Heart right ventricle (tissue), 16 donors: ENCODE data around the gene ARHGAP6. TPM values are rescaled to one million over a fixed set of nuclear protein-coding genes. Genes with fewer than 3 reads are reported as not detected.

Experiments used
- ATAC-seq, 8 donors: fragments of 200-7000 bp; cut with Tn5 transposase; one replicate each; pipeline ENCODE4 v1.9.1; 2020; ENCODE audit warnings: mild to moderate bottlenecking in 8 of 8, moderate library complexity in 8 of 8, moderate number of reproducible peaks in 1 of 8
- DNase-seq, 2 donors: peaks; one replicate each; pipeline ENCODE4 v3.0.0-alpha.2; 2020
- H3K27ac ChIP-seq, 10 donors: fragments of 200-600 bp; sonication (generic) in 2 of 10; one replicate each; pipeline versions ENCODE4 v1.5.0 to v1.8.0; 2020 to 2022; ENCODE audit warnings: mild to moderate bottlenecking in 3 of 10
- H3K27me3 ChIP-seq, 7 donors: fragments of 200-600 bp; one replicate each; pipeline ENCODE4 v1.8.0; 2021 to 2022; ENCODE audit warnings: mild to moderate bottlenecking in 2 of 7
- H3K36me3 ChIP-seq, 9 donors: fragments of 200-600 bp; sonication (generic) in 1 of 9; one replicate each; pipeline versions ENCODE4 v1.5.0 to v1.8.0; 2020 to 2022; ENCODE audit warnings: mild to moderate bottlenecking in 2 of 9
- H3K4me1 ChIP-seq, 9 donors: fragments of 200-600 bp; sonication (generic) in 1 of 9; one replicate each; pipeline versions ENCODE4 v1.5.0 to v1.8.0; 2020 to 2022; ENCODE audit warnings: mild to moderate bottlenecking in 4 of 9
- H3K4me3 ChIP-seq, 10 donors: fragments of 200-600 bp; sonication (generic) in 2 of 10; one replicate each; pipeline versions ENCODE4 v1.5.0 to v1.8.0; 2020 to 2022; ENCODE audit warnings: mild to moderate bottlenecking in 7 of 10, moderate library complexity in 2 of 10
- H3K9me3 ChIP-seq, 11 donors: fragments of 200-600 bp in 10 of 11; sonication (generic) in 2 of 11; one replicate each; pipeline versions ENCODE4 v1.5.0 to v1.8.0; 2013 to 2022; ENCODE audit warnings: mild to moderate bottlenecking in 2 of 11, control low read depth in 1 of 11, moderate library complexity in 1 of 11
- WGBS, 2 donors: extraction: QIAGEN DNeasy Blood & Tissue Kit; methylation state at CpG; one replicate each; pipeline ENCODE4 v1.1.7; 2013; ENCODE audit warnings: inconsistent platforms in 1 of 2; 5-methylcytosine and 5-hydroxymethylcytosine counted together
- intact Hi-C, 10 donors: fragments of 100-400 bp; cut with DNase I; formaldehyde crosslinking; loops; one replicate each; pipeline versions ENCODE4 v1.11.1 to v1.14.2; 2022
- polyA plus RNA-seq, 2 donors: library from polyadenylated mRNA; stranded (reverse); fragments of 200-250 nt; gene quantifications; one replicate each; pipeline ENCODE4 v1.2.3, GENCODE V29; 2013
- total RNA-seq, 10 donors: library from RNA; stranded (reverse); fragmentation: NEBNext Ultra II Directional in 3 of 10; extraction: Animal tissue kit (Norgen Biotek cat#: 25700) in 3 of 10; gene quantifications; one replicate each; pipeline versions ENCODE4 v1.2.1 to v1.2.4, GENCODE V29; 2021 to 2023
- TF ChIP-seq, protein P1 (sequence below), 9 donors: fragments of 200-600 bp; sonication (generic) in 2 of 9; IDR thresholded peaks; one replicate each; pipeline versions ENCODE4 v1.5.0 to v1.8.0; 2021 to 2022; ENCODE audit warnings: antibody characterized with exemption in 9 of 9, mild to moderate bottlenecking in 5 of 9, moderate library complexity in 1 of 9
- donor health status: Arrhythmogenic right ventricular cardiomyopathy.
- donor health status: ischemic (EF 13 %, LVEDD 7.1; RV severe dilation, severe dysfunction).
- donor health status: healthy with polysubstance abuse.
- donor health status: DM: no; HTN: yes; CAD: no.
- donor health status: DM: no; HTN: no; CAD: no.
- donor health status: ischemic (EF 25% LVEDD 6.9; RV normal size, moderate dysfunction).
- donor health status: ischemic (EF 25% LVEDD 5.7; RV mildly dilated, moderate dysfunction).
- donor health status: healthy.
- donor health status: DM: yes; HTN: yes; CAD: no.
- donor health status: Ischemic cardiomyopathy.
- donor health status: ischemic (EF 35%, LVEDD 5.7; RV mildly dilated, moderate dysfunction).
- donor health status: nonischemic (EF 11% LVEDD 7.7; RV severe dilation, severe dysfunction).
- donor health status: DM: yes; HTN: yes; CAD: no.
- donor health status: PGD.
- donor health status: ischemic (EF 29% LVEDD 5.4; RV normal size, mild dysfunction).
- donor health status: nonischemic (EF 23%, LVEDD 6.1; RV moderate dilation, normal function).

The ARHGAP6 gene
- total and polyA plus RNA-seq, 12 donors: 1.6 to 6.0 (median 2.6) TPM

DNA sequence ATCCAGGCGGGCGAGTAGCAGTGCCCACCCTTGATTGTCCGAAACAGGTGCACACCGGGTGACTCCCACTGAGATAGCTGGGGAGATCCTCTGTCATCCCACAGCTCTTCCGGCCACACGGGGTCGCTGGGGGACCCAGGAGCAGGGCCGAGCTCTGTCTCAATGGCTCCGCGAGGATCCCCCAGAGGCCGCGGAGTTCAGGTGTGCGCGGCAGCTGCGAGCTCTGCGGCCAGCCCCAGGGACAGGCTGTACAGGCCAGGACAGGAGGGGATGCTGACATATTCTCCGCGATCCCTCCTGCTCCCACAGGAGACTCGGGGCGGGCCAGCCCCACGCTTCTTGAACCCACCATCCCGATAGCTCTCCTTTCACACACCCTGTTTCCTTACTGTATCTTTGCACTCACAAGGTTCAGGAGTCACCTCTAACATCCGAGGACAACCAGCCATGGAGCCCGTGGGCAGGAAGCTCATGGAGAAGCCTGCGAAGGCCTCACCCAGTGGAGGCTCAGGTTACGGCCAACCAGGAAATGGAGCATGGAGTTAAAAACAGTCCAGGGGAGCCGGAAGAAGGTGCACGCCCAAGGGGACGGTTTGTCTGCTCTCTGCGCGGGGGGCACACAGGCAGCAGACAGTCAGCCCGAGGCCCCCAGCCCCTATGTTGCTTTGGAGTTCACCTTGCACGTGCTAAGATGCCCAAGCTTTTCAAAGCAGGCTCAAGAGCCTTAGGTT is 450.4 kb downstream of the ARHGAP6 start:
- no peaks in the 10 kb centered on the region for H3K27me3 ChIP-seq
- 82 to 86% methylated on average over 21 to 33 of the region's 33 CpGs for WGBS, 2 donors
- intact Hi-C loops: no loop called here
- no peak overlapping the region for H3K4me3 ChIP-seq
- no peak for ATAC-seq
- no peak overlapping the region for H3K27ac ChIP-seq
- TF ChIP-seq, protein P1, sequence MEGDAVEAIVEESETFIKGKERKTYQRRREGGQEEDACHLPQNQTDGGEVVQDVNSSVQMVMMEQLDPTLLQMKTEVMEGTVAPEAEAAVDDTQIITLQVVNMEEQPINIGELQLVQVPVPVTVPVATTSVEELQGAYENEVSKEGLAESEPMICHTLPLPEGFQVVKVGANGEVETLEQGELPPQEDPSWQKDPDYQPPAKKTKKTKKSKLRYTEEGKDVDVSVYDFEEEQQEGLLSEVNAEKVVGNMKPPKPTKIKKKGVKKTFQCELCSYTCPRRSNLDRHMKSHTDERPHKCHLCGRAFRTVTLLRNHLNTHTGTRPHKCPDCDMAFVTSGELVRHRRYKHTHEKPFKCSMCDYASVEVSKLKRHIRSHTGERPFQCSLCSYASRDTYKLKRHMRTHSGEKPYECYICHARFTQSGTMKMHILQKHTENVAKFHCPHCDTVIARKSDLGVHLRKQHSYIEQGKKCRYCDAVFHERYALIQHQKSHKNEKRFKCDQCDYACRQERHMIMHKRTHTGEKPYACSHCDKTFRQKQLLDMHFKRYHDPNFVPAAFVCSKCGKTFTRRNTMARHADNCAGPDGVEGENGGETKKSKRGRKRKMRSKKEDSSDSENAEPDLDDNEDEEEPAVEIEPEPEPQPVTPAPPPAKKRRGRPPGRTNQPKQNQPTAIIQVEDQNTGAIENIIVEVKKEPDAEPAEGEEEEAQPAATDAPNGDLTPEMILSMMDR (IDR thresholded peaks at IDR 0.05): no peak
- no peaks in the 10 kb centered on the region for H3K4me1 ChIP-seq
- H3K9me3 ChIP-seq: peaks cover 0 to 34% (median 0%) of the 10 kb centered on the region in 11 donors
- H3K36me3 ChIP-seq: no peaks in the 10 kb centered on the region
- DNase-seq: no peak

- no peak for DNase-seq
- Histone ChIP-seq H3K36me3 (no peaks in the 10 kb centered on the region), H3K27me3 (no peaks in the 10 kb centered on the region), H3K9me3 (peaks cover 0 to 34% (median 0%) of the 10 kb centered on the region in 11 donors), H3K4me1 (no peaks in the 10 kb centered on the region), H3K27ac (no peak overlapping the region), H3K4me3 (no peak overlapping the region)
- TF ChIP-seq, protein P1 (IDR thresholded peaks at IDR 0.05): no peak
- WGBS, 2 donors: 92 to 98% methylated on average over 14 to 18 of the region's 18 CpGs
- intact Hi-C loops: no loop called here
- ATAC-seq: no peak
Observed at GRCh38 chrX:11214346-11215190, 451.2 kb downstream of the ARHGAP6 start.

- intact Hi-C loops: no loop called here
- 94 to 95% methylated on average over 10 to 11 of the region's 11 CpGs for WGBS, 2 donors
Observed at GRCh38 chrX:11212741-11213140, 453.0 kb downstream of the ARHGAP6 start.

GRCh38 chrX:11210415-11210801 is 455.3 kb downstream of the ARHGAP6 start:
- intact Hi-C loops: no loop called here
- ATAC-seq: no peak
- DNase-seq: no peak
- Histone ChIP-seq H3K27me3 (no peaks in the 10 kb centered on the region), H3K36me3 (no peaks in the 10 kb centered on the region), H3K9me3 (peaks cover 0 to 9% (median 0%) of the 10 kb centered on the region in 11 donors), H3K4me3 (no peak overlapping the region), H3K4me1 (no peaks in the 10 kb centered on the region), H3K27ac (no peak overlapping the region)
- WGBS, 2 donors: 62 to 70% methylated on average over 4 of the region's 4 CpGs
- TF ChIP-seq, protein P1 (IDR thresholded peaks at IDR 0.05): no peak

More at GRCh38 chrX:11212741-11213140, 453.0 kb downstream of the ARHGAP6 start:
- H3K9me3 ChIP-seq: peaks cover 0 to 24% (median 0%) of the 10 kb centered on the region in 11 donors
- H3K4me3 ChIP-seq: no peak overlapping the region
- no peaks in the 10 kb centered on the region for H3K36me3 ChIP-seq
- no peak for DNase-seq
- no peak for ATAC-seq
- H3K4me1 ChIP-seq: no peaks in the 10 kb centered on the region
- H3K27me3 ChIP-seq: no peaks in the 10 kb centered on the region
- TF ChIP-seq, protein P1 (IDR thresholded peaks at IDR 0.05): no peak
- no peak overlapping the region for H3K27ac ChIP-seq
